Esophagus muscularis mucosa (tissue), 4 donors: Measurements from ENCODE around the gene SPIRE1.

Experiments used
- CTCF ChIP-seq, 3 experiments: fragments of 200-600 bp in 2 of 3; fragments of 450-650 bp in 1 of 3; sonication (generic) in 2 of 3; IDR thresholded peaks; one replicate each; pipeline ENCODE4 v1.5.1; 2017 to 2019; ENCODE audit warnings: antibody characterized with exemption in 3 of 3, mild to moderate bottlenecking in 2 of 3, moderate library complexity in 1 of 3
- EP300 ChIP-seq: sonication (generic); formaldehyde crosslinking; IDR thresholded peaks from one replicate; pipeline ENCODE4 v1.6.1; 2017; ENCODE audit warnings: antibody characterized with exemption
- POLR2A ChIP-seq: fragments of 450-650 bp; IDR thresholded peaks from one replicate; pipeline ENCODE4 v1.6.1; 2017; ENCODE audit warnings: antibody characterized with exemption, moderate library complexity, mild to moderate bottlenecking, low read depth
- POLR2AphosphoS5 ChIP-seq, 2 donors: sonication (generic); formaldehyde crosslinking; IDR thresholded peaks; one replicate each; pipeline ENCODE4 v1.6.1; 2017; ENCODE audit warnings: antibody characterized with exemption in 2 of 2

- no peak for TF ChIP-seq CTCF (IDR thresholded peaks at IDR 0.05)
- no peak for TF ChIP-seq POLR2A
- no peak for TF ChIP-seq POLR2AphosphoS5 (IDR thresholded peaks at IDR 0.05)
- TF ChIP-seq EP300 = no peak
Measured at GRCh38 chr18:12703664-12704063, 45.8 kb upstream of the SPIRE1 start.
